B cell (primary cell): ENCODE results near the gene OTUD6A.

Experiments
- EZH2 ChIP-seq: IDR thresholded peaks from 2 replicates; pipeline ENCODE4 v1.6.1; 2012; ENCODE audit warnings: borderline replicate concordance, low read depth, mild to moderate bottlenecking, moderate library complexity, low read length; ENCODE audit not compliant: insufficient read depth, poor library complexity, severe bottlenecking
- TF ChIP-seq, protein P1 (sequence below): fragments of 200-600 bp; IDR thresholded peaks from one replicate; pipeline ENCODE4 v1.8.0; 2022; ENCODE audit warnings: antibody characterized with exemption, mild to moderate bottlenecking

DNA sequence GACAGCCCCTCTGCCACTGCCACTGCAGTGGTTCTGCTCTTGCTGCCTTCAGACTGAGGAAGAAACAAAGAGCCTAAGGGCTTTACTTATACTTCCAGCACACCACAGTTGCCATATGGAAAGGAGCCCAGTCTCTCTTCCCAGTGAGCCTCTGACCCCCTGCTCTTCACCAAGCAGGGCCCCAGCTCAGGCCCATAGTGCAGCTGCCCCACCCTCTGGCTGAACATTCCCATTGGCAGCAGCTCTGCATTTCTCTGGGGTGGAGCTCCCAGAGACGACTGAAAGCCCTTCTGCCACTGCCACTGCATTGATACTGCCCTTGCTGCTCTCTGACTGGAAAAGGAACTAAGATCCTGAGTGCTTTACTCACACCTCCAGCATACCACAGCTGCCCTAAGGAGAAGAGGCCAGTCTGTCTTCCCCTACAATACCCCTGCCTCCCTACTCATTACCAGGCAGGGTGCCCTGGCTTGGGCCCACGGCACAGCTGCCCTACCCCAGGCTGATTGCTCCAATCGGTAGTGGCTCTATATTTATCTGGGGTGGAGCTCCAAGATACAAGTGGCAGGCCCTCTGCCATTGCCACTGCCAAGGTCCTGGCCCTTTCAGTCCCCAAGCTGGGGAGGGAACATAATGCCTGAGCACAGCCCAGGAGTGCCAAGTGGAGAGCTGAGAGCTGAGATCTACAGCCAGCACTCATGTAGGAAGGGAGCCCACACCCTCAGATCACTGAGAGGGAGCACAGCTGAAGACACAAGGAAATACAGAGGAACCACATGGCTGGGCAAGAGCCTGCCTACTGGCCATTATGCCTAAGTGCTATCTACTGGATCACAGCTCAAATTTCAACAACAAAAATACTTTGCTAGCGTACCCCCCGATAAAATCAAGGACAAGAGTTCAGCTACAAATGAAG, 48.5 kb upstream of the OTUD6A start:
- TF ChIP-seq, protein P1, sequence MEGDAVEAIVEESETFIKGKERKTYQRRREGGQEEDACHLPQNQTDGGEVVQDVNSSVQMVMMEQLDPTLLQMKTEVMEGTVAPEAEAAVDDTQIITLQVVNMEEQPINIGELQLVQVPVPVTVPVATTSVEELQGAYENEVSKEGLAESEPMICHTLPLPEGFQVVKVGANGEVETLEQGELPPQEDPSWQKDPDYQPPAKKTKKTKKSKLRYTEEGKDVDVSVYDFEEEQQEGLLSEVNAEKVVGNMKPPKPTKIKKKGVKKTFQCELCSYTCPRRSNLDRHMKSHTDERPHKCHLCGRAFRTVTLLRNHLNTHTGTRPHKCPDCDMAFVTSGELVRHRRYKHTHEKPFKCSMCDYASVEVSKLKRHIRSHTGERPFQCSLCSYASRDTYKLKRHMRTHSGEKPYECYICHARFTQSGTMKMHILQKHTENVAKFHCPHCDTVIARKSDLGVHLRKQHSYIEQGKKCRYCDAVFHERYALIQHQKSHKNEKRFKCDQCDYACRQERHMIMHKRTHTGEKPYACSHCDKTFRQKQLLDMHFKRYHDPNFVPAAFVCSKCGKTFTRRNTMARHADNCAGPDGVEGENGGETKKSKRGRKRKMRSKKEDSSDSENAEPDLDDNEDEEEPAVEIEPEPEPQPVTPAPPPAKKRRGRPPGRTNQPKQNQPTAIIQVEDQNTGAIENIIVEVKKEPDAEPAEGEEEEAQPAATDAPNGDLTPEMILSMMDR = no peak
- TF ChIP-seq EZH2 = no peak
